Stimulated activated CD8-positive, alpha-beta memory T cell treated with anti-CD3 and anti-CD28 coated beads, Interleukin-15, amount 100 ng/mL, for 48 hours (primary cell): Measurements from ENCODE around the gene CC2D2A.
"Not testable (repeated sequence)": the region's sequence is repeated elsewhere in the genome, so short reads cannot be mapped to it uniquely, and the experiment has no call there.

Experiments
- DNase-seq, 2 donors: peaks; one replicate each; pipeline ENCODE4 v3.0.0-alpha.2; 2020; ENCODE audit warnings: low read depth in 2 of 2

The CC2D2A gene

GRCh38 chr4:15516494-15516893 is 46.8 kb downstream of the CC2D2A start:
- DNase-seq = no peak

GRCh38 chr4:15517681-15518080 is 48.0 kb downstream of the CC2D2A start:
- DNase-seq = not testable (repeated sequence)

GRCh38 chr4:15521442-15522039 is 51.9 kb downstream of the CC2D2A start:
- DNase-seq = no peak

GRCh38 chr4:15525080-15525479 is 55.4 kb downstream of the CC2D2A start:
- no peak for DNase-seq

GRCh38 chr4:15526924-15527592 is 57.4 kb downstream of the CC2D2A start:
- DNase-seq = no peak

- no peak for DNase-seq
Observed at GRCh38 chr4:15531792-15532191, 62.1 kb downstream of the CC2D2A start.

- no peak for DNase-seq
Observed at GRCh38 chr4:15533817-15534216, 64.1 kb downstream of the CC2D2A start.

GRCh38 chr4:15535599-15535998 is 65.9 kb downstream of the CC2D2A start:
- no peak for DNase-seq

GRCh38 chr4:15536552-15537499 is 67.1 kb downstream of the CC2D2A start:
- no peak for DNase-seq

GRCh38 chr4:15541941-15542340 is 72.3 kb downstream of the CC2D2A start:
- DNase-seq = no peak

GRCh38 chr4:15542760-15543159 is 73.1 kb downstream of the CC2D2A start:
- no peak for DNase-seq

- DNase-seq = no peak
Observed at GRCh38 chr4:15543537-15544247, 74.0 kb downstream of the CC2D2A start.

GRCh38 chr4:15544248-15544729 is 74.6 kb downstream of the CC2D2A start:
- no peak for DNase-seq

- no peak for DNase-seq
Observed at GRCh38 chr4:15545371-15545770, 75.7 kb downstream of the CC2D2A start.

- no peak for DNase-seq
Observed at GRCh38 chr4:15547392-15547791, 77.7 kb downstream of the CC2D2A start.

- DNase-seq = no peak
Observed at GRCh38 chr4:15550491-15550890, 80.8 kb downstream of the CC2D2A start.

GRCh38 chr4:15551740-15552446 is 82.2 kb downstream of the CC2D2A start:
- no peak for DNase-seq

GRCh38 chr4:15552557-15553362 is 83.1 kb downstream of the CC2D2A start:
- DNase-seq = no peak

GRCh38 chr4:15556511-15557092 is 86.9 kb downstream of the CC2D2A start:
- no peak for DNase-seq
